Omental fat pad (tissue), 4 donors: Measurements from ENCODE around the gene TSN. TPM values are rescaled to one million over a fixed set of nuclear protein-coding genes. Genes with fewer than 3 reads are reported as not detected.
"Not testable (repeated sequence)": the region's sequence is repeated elsewhere in the genome, so short reads cannot be mapped to it uniquely, and the experiment has no call there.

ENCODE experiments used
- ATAC-seq: fragments of 150-250 bp; one replicate; pipeline ENCODE4 v1.9.1; 2016; ENCODE audit warnings: mild to moderate bottlenecking, moderate library complexity; ENCODE audit not compliant: low FRiP score
- DNase-seq: peaks from one replicate; pipeline ENCODE4 v3.0.0-alpha.2; 2019; ENCODE audit warnings: low spot score
- CTCF ChIP-seq, 3 donors: fragments of 450-650 bp; IDR thresholded peaks; one replicate each; pipeline ENCODE4 v1.5.1; 2016 to 2017; ENCODE audit warnings: antibody characterized with exemption in 3 of 3, mild to moderate bottlenecking in 3 of 3, moderate library complexity in 2 of 3
- total RNA-seq, 4 donors: library from RNA; depleted of rRNA; stranded (reverse); fragments of >200 nt; gene quantifications; one replicate each; pipeline ENCODE4 v1.1.0, GENCODE V29; 2016

Gene TSN
- total RNA-seq, 4 donors from 2014 or later: 28.3 to 39.5 (median 33.2) TPM

GRCh38 chr2:121796239-121796638, 40.8 kb downstream of the TSN start:
- ATAC-seq (no peak), DNase-seq (no peak)
- TF ChIP-seq CTCF (IDR thresholded peaks at IDR 0.05): no peak

- ATAC-seq (no peak), DNase-seq (no peak)
- TF ChIP-seq CTCF (IDR thresholded peaks at IDR 0.05): no peak
Observed at GRCh38 chr2:121798617-121799016, 43.2 kb downstream of the TSN start.

GRCh38 chr2:121801916-121802315, 46.5 kb downstream of the TSN start:
- TF ChIP-seq CTCF (IDR thresholded peaks at IDR 0.05): no peak
- DNase-seq: no peak
- no peak for ATAC-seq

- ATAC-seq: no peak
- DNase-seq: no peak
Observed at GRCh38 chr2:121803503-121803902, 48.1 kb downstream of the TSN start.

GRCh38 chr2:121804340-121804739, 48.9 kb downstream of the TSN start:
- no peak for TF ChIP-seq CTCF (IDR thresholded peaks at IDR 0.05)
- no peak for ATAC-seq
- no peak for DNase-seq

More at GRCh38 chr2:121803503-121803902, 48.1 kb downstream of the TSN start:
- no peak for TF ChIP-seq CTCF (IDR thresholded peaks at IDR 0.05)

GRCh38 chr2:121804997-121805765, 49.7 kb downstream of the TSN start:
- ATAC-seq (no peak), DNase-seq (no peak)
- TF ChIP-seq CTCF (IDR thresholded peaks at IDR 0.05): no peak

- ATAC-seq: no peak
- DNase-seq: no peak
- TF ChIP-seq CTCF (IDR thresholded peaks at IDR 0.05): no peak
Observed at GRCh38 chr2:121805766-121806143, 50.3 kb downstream of the TSN start.

- not testable (repeated sequence) for ATAC-seq
Observed at GRCh38 chr2:121807771-121808170, 52.3 kb downstream of the TSN start.

More at GRCh38 chr2:121807771-121808170, 52.3 kb downstream of the TSN start:
- not testable (repeated sequence) for DNase-seq
